H1 (cell line): ENCODE results near the gene PPBP.

Experiments
- CBX8 ChIP-seq: fragments of 300-800, 300-1000 bp; sonication (generic); IDR thresholded peaks from 2 replicates; pipeline ENCODE4 v1.7.1; 2016; ENCODE audit warnings: low read depth, low read length, borderline replicate concordance
- CREB1 ChIP-seq: IDR thresholded peaks from 2 replicates; pipeline ENCODE4 v1.6.1; 2012; ENCODE audit warnings: inconsistent platforms
- EZH2 ChIP-seq: fragments of 200-600 bp; sonication (generic); IDR thresholded peaks from 2 replicates; pipeline ENCODE4 v1.7.1; 2012; ENCODE audit warnings: low read depth, mild to moderate bottlenecking, moderate library complexity, low read length, inconsistent platforms; ENCODE audit not compliant: severe bottlenecking
- HDAC6 ChIP-seq: IDR thresholded peaks from one replicate; pipeline ENCODE4 v1.7.1; 2012; ENCODE audit warnings: low read depth, mild to moderate bottlenecking, inconsistent platforms, low read length, moderate library complexity
- KDM5A ChIP-seq: fragments of 200-600 bp; IDR thresholded peaks from 2 replicates; pipeline ENCODE4 v1.7.1; 2012; ENCODE audit warnings: mild to moderate bottlenecking, low read length, inconsistent platforms, mixed read lengths
- PHF8 ChIP-seq: fragments of 200-600 bp; sonication (generic); conservative IDR thresholded peaks from 2 replicates; pipeline ENCODE4 v1.7.1; 2012; ENCODE audit warnings: low read depth, mild to moderate bottlenecking, inconsistent platforms, low read length, moderate library complexity
- POLR2AphosphoS5 ChIP-seq: IDR thresholded peaks from 2 replicates; pipeline ENCODE4 v1.6.1; 2011; ENCODE audit warnings: low read depth, low read length
- ZNF274 ChIP-seq: IDR thresholded peaks from 2 replicates; pipeline ENCODE4 v1.7.0; 2012; ENCODE audit warnings: low read length, borderline replicate concordance; ENCODE audit errors: extremely low read depth
- TF ChIP-seq, protein P1 (sequence below), 3 experiments: IDR thresholded peaks; 1 replicate in 2 of 3; 2 replicates in 1 of 3; pipeline versions ENCODE4 v1.5.1 to v1.6.1; 2011; ENCODE audit warnings: low read length in 3 of 3, mild to moderate bottlenecking in 3 of 3, inconsistent platforms in 2 of 3, low read depth in 1 of 3, moderate library complexity in 1 of 3; ENCODE audit not compliant: insufficient read depth in 1 of 3; ENCODE audit errors: control extremely low read depth in 1 of 3
- TF ChIP-seq, protein P2 (sequence below): IDR thresholded peaks from 2 replicates; pipeline ENCODE4 v1.6.1; 2011; ENCODE audit warnings: low read length, improper control_type of control experiment
- TF ChIP-seq, protein P3 (sequence below): IDR thresholded peaks from 2 replicates; pipeline ENCODE4 v1.6.1; 2012; ENCODE audit warnings: inconsistent platforms
- TF ChIP-seq, protein P4 (sequence below): IDR thresholded peaks from 2 replicates; pipeline ENCODE4 v1.6.1; 2011; ENCODE audit warnings: low read depth, mild to moderate bottlenecking, low read length; ENCODE audit not compliant: insufficient read depth

DNA sequence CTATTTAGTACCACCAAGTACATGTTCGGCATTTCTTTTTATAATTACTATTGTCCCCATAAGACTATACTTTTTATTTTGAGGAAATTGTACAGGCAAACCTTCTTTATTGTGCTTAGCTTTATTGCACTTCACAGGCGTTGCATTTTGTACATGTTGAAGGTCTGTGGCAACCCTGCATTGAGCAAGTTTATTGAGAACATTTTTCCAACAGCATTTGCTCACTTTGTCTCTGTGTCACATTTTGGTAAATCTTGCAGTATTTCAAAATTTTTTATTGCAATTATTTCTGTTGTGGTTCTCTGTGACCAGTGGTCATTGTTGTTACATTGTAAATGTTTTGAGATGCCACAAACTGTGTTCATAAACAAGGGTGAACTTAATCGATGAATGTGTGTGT lies 21.3 kb upstream of the PPBP start:
- TF ChIP-seq ZNF274: no peak
- TF ChIP-seq, protein P1, sequence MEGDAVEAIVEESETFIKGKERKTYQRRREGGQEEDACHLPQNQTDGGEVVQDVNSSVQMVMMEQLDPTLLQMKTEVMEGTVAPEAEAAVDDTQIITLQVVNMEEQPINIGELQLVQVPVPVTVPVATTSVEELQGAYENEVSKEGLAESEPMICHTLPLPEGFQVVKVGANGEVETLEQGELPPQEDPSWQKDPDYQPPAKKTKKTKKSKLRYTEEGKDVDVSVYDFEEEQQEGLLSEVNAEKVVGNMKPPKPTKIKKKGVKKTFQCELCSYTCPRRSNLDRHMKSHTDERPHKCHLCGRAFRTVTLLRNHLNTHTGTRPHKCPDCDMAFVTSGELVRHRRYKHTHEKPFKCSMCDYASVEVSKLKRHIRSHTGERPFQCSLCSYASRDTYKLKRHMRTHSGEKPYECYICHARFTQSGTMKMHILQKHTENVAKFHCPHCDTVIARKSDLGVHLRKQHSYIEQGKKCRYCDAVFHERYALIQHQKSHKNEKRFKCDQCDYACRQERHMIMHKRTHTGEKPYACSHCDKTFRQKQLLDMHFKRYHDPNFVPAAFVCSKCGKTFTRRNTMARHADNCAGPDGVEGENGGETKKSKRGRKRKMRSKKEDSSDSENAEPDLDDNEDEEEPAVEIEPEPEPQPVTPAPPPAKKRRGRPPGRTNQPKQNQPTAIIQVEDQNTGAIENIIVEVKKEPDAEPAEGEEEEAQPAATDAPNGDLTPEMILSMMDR (IDR thresholded peaks at IDR 0.05; ENCODE audit: control extremely low read depth in 1 of 3, insufficient read depth in 1 of 3, low read depth in 1 of 3, low read length in 3 of 3): no peak
- TF ChIP-seq, protein P2, sequence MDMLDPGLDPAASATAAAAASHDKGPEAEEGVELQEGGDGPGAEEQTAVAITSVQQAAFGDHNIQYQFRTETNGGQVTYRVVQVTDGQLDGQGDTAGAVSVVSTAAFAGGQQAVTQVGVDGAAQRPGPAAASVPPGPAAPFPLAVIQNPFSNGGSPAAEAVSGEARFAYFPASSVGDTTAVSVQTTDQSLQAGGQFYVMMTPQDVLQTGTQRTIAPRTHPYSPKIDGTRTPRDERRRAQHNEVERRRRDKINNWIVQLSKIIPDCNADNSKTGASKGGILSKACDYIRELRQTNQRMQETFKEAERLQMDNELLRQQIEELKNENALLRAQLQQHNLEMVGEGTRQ: no peak
- TF ChIP-seq KDM5A: no peak
- no peak for TF ChIP-seq POLR2AphosphoS5
- no peak for TF ChIP-seq CBX8
- TF ChIP-seq, protein P3, sequence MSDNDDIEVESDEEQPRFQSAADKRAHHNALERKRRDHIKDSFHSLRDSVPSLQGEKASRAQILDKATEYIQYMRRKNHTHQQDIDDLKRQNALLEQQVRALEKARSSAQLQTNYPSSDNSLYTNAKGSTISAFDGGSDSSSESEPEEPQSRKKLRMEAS: no peak
- TF ChIP-seq, protein P4, sequence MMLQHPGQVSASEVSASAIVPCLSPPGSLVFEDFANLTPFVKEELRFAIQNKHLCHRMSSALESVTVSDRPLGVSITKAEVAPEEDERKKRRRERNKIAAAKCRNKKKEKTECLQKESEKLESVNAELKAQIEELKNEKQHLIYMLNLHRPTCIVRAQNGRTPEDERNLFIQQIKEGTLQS: no peak
- TF ChIP-seq CREB1: no peak
- TF ChIP-seq PHF8: no peak
- no peak for TF ChIP-seq EZH2
- TF ChIP-seq HDAC6: no peak
